Endothelial cell of umbilical vein (primary cell): ENCODE data around the gene PLPP2. TPM values are rescaled to one million over a fixed set of nuclear protein-coding genes. Genes with fewer than 3 reads are reported as not detected.

Source experiments
- BruUV-seq: library from RNA; stranded (reverse); fragments of 400-500 nt; replicated peaks from 2 replicates; lab custom pipeline; 2021; lab: Mats Ljungman, UMichigan
- CTCF ChIA-PET: fragments of 300-600, 350-600 bp; sonication (Branson Sonifier 250); formaldehyde crosslinking; loops from one replicate; lab custom pipeline; 2021; ENCODE audit warnings: antibody characterized with exemption, inconsistent platforms; lab: Charles Lee
- POLR2A ChIA-PET: fragments of 300-600, 350-600 bp; sonication (Branson Sonifier 250); formaldehyde crosslinking; loops from one replicate; lab custom pipeline; 2021; ENCODE audit warnings: antibody characterized with exemption, inconsistent platforms; lab: Charles Lee
- DNase-seq: peaks from one replicate; pipeline ENCODE4 v3.0.0-alpha.2; 2011; ENCODE audit warnings: low read depth, low spot score
- FAIRE-seq: peaks from 2 replicates; lab custom pipeline; 2011; peaks lifted over from hg19 to GRCh38; lab: Jason Lieb, UNC
- H2AFZ ChIP-seq: 2 replicates; pipeline ENCODE4 v1.6.0; 2012; ENCODE audit warnings: low read depth, low read length, control low read depth, inconsistent platforms
- H3K27ac ChIP-seq: 2 replicates; pipeline ENCODE4 v1.5.1; 2011; ENCODE audit warnings: low read depth, mild to moderate bottlenecking, control low read depth, low read length, moderate library complexity; ENCODE audit not compliant: insufficient read depth
- H3K27me3 ChIP-seq, 2 experiments: 2 replicates each; pipeline versions ENCODE4 v1.6.0 to v1.6.1; 2011; ENCODE audit warnings: low read length in 2 of 2, mixed read lengths in 1 of 2; ENCODE audit not compliant: control insufficient read depth in 2 of 2, insufficient read depth in 2 of 2
- H3K36me3 ChIP-seq, 2 experiments: 2 replicates in 1 of 2; 3 replicates in 1 of 2; pipeline ENCODE4 v1.5.1; 2011; ENCODE audit warnings: low read length in 2 of 2, mild to moderate bottlenecking in 1 of 2, moderate library complexity in 1 of 2; ENCODE audit not compliant: control insufficient read depth in 2 of 2, insufficient read depth in 2 of 2; ENCODE audit errors: extremely low read depth in 1 of 2
- H3K4me1 ChIP-seq: 3 replicates; pipeline ENCODE4 v1.5.1; 2011; ENCODE audit warnings: mild to moderate bottlenecking, low read length; ENCODE audit not compliant: control insufficient read depth, insufficient read depth; ENCODE audit errors: extremely low read depth
- H3K4me2 ChIP-seq: 2 replicates; pipeline ENCODE4 v1.6.1; 2011; ENCODE audit warnings: low read length, control low read depth, mixed read lengths; ENCODE audit not compliant: insufficient read depth
- H3K4me3 ChIP-seq, 3 experiments: fragments of 200-600 bp in 1 of 3; sonication (generic), shearing (Covaris generic) in 1 of 3; replicated peaks in 1 of 3; 2 replicates each; pipeline ENCODE4 v1.5.1; 2011 to 2016; ENCODE audit warnings: control low read depth in 3 of 3, low read length in 3 of 3, mild to moderate bottlenecking in 2 of 3, inconsistent platforms in 1 of 3, low read depth in 1 of 3, moderate library complexity in 1 of 3; ENCODE audit not compliant: insufficient read depth in 1 of 3
- H3K79me2 ChIP-seq: 2 replicates; pipeline ENCODE4 v1.6.0; 2012; ENCODE audit warnings: low read length, inconsistent platforms; ENCODE audit not compliant: control insufficient read depth, insufficient read depth
- H3K9ac ChIP-seq: replicated peaks from 2 replicates; pipeline ENCODE3; 2011; ENCODE audit warnings: low read length, control low read depth; ENCODE audit not compliant: insufficient read depth; ENCODE audit errors: extremely low read depth
- H3K9me1 ChIP-seq: replicated peaks from 3 replicates; pipeline ENCODE4 v1.6.0; 2011; ENCODE audit warnings: mild to moderate bottlenecking, low read length; ENCODE audit not compliant: control insufficient read depth, insufficient read depth; ENCODE audit errors: extremely low read depth
- H3K9me3 ChIP-seq: replicated peaks from 2 replicates; pipeline ENCODE4 v1.5.1; 2012; ENCODE audit warnings: low read length, inconsistent platforms; ENCODE audit not compliant: control insufficient read depth, insufficient read depth
- H4K20me1 ChIP-seq: replicated peaks from 2 replicates; pipeline ENCODE3; 2011; ENCODE audit warnings: mild to moderate bottlenecking, low read length; ENCODE audit not compliant: control insufficient read depth, insufficient read depth; ENCODE audit errors: extremely low read depth
- EZH2 ChIP-seq: IDR thresholded peaks from 2 replicates; pipeline ENCODE4 v1.6.1; 2012; ENCODE audit warnings: borderline replicate concordance, low read depth, mild to moderate bottlenecking, moderate library complexity, low read length, inconsistent platforms; ENCODE audit not compliant: severe bottlenecking
- FOS ChIP-seq: IDR thresholded peaks from 2 replicates; pipeline ENCODE4 v1.6.1; 2011; ENCODE audit warnings: mild to moderate bottlenecking, low read length, moderate library complexity, borderline replicate concordance; ENCODE audit not compliant: insufficient read depth
- GATA2 ChIP-seq: IDR thresholded peaks from 2 replicates; pipeline ENCODE4 v1.7.0; 2011; ENCODE audit warnings: low read depth, mild to moderate bottlenecking, moderate library complexity, mixed read lengths, low read length; ENCODE audit not compliant: insufficient read length, insufficient read depth
- JUN ChIP-seq: IDR thresholded peaks from 2 replicates; pipeline ENCODE4 v1.6.1; 2011; ENCODE audit warnings: borderline replicate concordance, low read depth; ENCODE audit not compliant: insufficient read length, insufficient read depth
- MYC ChIP-seq: IDR thresholded peaks from one replicate; pipeline ENCODE4 v1.6.1; 2011; ENCODE audit warnings: mild to moderate bottlenecking, low read depth, low read length
- POLR2A ChIP-seq: IDR thresholded peaks from 2 replicates; pipeline ENCODE4 v1.6.1; 2012; ENCODE audit warnings: low read depth, mild to moderate bottlenecking, control low read depth, low read length
- POLR2AphosphoS5 ChIP-seq: IDR thresholded peaks from 2 replicates; pipeline ENCODE4 v1.6.1; 2012; ENCODE audit warnings: low read depth, mild to moderate bottlenecking, control low read depth, low read length, moderate library complexity; ENCODE audit not compliant: insufficient read depth
- dilution Hi-C: fragments of 300-500 bp; cut with MboI; formaldehyde crosslinking; loops from one replicate; pipeline ENCODE4 v1.15.0; 2019; ENCODE audit warnings: low sequenced_read_pairs; ENCODE audit not compliant: extremely low pct_ligation_motif_present
- intact Hi-C: fragments of 100-400 bp; cut with micrococcal nuclease; formaldehyde crosslinking; loops from one replicate; pipeline ENCODE4 v1.10.0; 2022
- polyA plus RNA-seq, 4 experiments: library from polyadenylated mRNA; depleted of rRNA in 3 of 4; stranded (reverse) in 3 of 4; unstranded in 1 of 4; fragments of >200 nt; gene quantifications; 2 replicates each; pipeline versions ENCODE4 v1.2.1 to v1.2.3, GENCODE V29; 2011 to 2012; ENCODE audit warnings: missing spikeins in 1 of 4
- total RNA-seq: library from RNA; stranded (reverse); gene quantifications from 2 replicates; pipeline ENCODE4 v1.2.3, GENCODE V29; 2021
- TF ChIP-seq, protein P1 (sequence below), 2 donors: IDR thresholded peaks; 1 replicate in 1 of 2; 2 replicates in 1 of 2; pipeline ENCODE4 v1.5.1; 2011; ENCODE audit warnings: low read length in 2 of 2, mild to moderate bottlenecking in 2 of 2, moderate library complexity in 2 of 2, control low read depth in 1 of 2, inconsistent platforms in 1 of 2, low read depth in 1 of 2; ENCODE audit not compliant: insufficient read depth in 1 of 2; ENCODE audit errors: extremely low read depth in 1 of 2
- TF ChIP-seq, protein P2 (sequence below): IDR thresholded peaks from 2 replicates; pipeline ENCODE4 v1.6.1; 2011; ENCODE audit not compliant: insufficient read depth, insufficient read length

Gene PLPP2
- total and polyA plus RNA-seq, 2 donors (not counting 3 experiments of a cell fraction or from before 2014, with no cell fraction given): 27.9 to 34.3 TPM

DNA sequence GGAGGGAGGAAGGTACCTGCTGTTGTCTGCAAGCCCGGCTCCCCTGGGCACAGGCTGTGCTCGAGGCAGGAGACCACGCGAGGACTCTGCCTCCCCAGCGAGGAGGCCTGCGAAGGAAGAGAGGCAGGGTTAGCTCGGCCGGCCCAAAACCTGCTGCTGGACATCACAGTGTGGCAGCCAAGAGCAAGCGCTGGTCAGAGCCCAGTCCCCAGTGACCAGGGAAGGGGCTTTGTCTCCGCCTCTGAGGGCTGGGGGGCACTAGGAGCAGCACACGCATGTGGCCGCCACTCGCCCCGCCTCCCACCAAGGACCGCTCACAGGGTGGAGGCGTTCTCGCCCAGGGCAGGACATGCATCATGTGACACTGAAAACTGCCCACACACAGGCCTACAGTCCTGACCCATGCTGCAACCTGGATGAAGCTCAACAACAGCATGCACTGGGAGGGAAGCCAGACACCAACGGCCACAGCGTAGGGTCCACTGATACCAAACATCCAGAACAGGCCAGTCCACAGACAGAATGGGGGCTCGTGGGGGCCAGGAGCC lies 44.9 kb upstream of the PLPP2 start:
- dilution Hi-C loops: no loop called here
- CTCF ChIA-PET: no interaction called here
- Histone ChIP-seq H2AFZ (no peak overlapping the region), H3K9me3 (no peaks in the 10 kb centered on the region), H3K9ac (no peak overlapping the region), H3K4me1 (peaks cover 12% of the 10 kb centered on the region), H3K4me2 (no peak overlapping the region), H3K9me1 (no peaks in the 10 kb centered on the region), H3K27me3 (no peaks in the 10 kb centered on the region), H4K20me1 (no peaks in the 10 kb centered on the region), H3K27ac (no peak overlapping the region), H3K36me3 (peaks cover 4 to 9% of the 10 kb centered on the region in 2 experiments), H3K79me2 (peaks cover 70% of the 10 kb centered on the region), H3K4me3 (no peak overlapping the region)
- no TSS peak for BruUV-seq
- TF ChIP-seq MYC: no peak
- TF ChIP-seq, protein P1, sequence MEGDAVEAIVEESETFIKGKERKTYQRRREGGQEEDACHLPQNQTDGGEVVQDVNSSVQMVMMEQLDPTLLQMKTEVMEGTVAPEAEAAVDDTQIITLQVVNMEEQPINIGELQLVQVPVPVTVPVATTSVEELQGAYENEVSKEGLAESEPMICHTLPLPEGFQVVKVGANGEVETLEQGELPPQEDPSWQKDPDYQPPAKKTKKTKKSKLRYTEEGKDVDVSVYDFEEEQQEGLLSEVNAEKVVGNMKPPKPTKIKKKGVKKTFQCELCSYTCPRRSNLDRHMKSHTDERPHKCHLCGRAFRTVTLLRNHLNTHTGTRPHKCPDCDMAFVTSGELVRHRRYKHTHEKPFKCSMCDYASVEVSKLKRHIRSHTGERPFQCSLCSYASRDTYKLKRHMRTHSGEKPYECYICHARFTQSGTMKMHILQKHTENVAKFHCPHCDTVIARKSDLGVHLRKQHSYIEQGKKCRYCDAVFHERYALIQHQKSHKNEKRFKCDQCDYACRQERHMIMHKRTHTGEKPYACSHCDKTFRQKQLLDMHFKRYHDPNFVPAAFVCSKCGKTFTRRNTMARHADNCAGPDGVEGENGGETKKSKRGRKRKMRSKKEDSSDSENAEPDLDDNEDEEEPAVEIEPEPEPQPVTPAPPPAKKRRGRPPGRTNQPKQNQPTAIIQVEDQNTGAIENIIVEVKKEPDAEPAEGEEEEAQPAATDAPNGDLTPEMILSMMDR (IDR thresholded peaks at IDR 0.05; ENCODE audit: extremely low read depth in 1 of 2, insufficient read depth in 1 of 2, low read depth in 1 of 2, low read length in 2 of 2): no peak
- TF ChIP-seq JUN: no peak
- no peak for TF ChIP-seq POLR2A
- no peak for TF ChIP-seq POLR2AphosphoS5
- FAIRE-seq (no peak), DNase-seq (no peak)
- POLR2A ChIA-PET: no interaction called here
- intact Hi-C loops: no loop called here

DNA sequence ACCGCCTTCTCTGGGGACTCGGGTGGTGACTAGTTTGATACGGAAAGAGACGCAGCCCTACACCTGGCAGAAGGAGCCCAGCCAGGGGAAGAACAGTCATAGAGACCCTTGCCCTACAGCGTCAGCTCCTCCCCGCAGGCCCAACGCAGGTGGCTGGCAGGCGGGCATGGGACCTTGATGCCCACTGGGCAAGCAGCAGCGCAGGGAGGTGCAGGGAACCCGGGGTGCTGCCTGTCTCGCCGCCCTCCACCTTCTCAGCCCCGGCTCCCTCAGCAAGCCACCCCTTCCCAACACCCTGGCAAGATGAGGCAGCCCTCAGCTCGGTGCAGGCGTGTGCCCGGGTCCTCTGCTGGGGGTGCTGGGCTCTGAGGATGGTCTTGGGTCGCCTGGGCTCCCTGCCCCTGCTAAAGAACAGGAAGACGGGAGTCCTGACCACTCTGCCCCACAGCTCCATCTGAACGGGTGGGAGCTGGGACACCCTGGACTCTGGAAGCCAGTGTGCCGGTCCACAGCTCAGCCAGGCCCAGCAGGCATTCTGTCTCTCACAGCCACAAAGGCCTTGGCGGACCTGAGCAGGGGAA lies 44.4 kb upstream of the PLPP2 start:
- intact Hi-C loops: no loop called here

More for the DNA sequence above, 44.4 kb upstream of the PLPP2 start:
- dilution Hi-C loops: no loop called here
- no peak overlapping the region for H3K4me3 ChIP-seq
- TF ChIP-seq JUN: no peak
- TF ChIP-seq GATA2: no peak
- TF ChIP-seq POLR2A: no peak
- TF ChIP-seq POLR2AphosphoS5: no peak
- TF ChIP-seq, protein P2, sequence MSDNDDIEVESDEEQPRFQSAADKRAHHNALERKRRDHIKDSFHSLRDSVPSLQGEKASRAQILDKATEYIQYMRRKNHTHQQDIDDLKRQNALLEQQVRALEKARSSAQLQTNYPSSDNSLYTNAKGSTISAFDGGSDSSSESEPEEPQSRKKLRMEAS: no peak
- TF ChIP-seq, protein P1 (IDR thresholded peaks at IDR 0.05; ENCODE audit: extremely low read depth in 1 of 2, insufficient read depth in 1 of 2, low read depth in 1 of 2, low read length in 2 of 2): no peak
- no peak for TF ChIP-seq MYC
- TF ChIP-seq EZH2: no peak
- no peak for TF ChIP-seq FOS
- FAIRE-seq: no peak
- H3K9me1 ChIP-seq: no peaks in the 10 kb centered on the region
- CTCF ChIA-PET: no interaction called here
- no peak overlapping the region for H2AFZ ChIP-seq
- POLR2A ChIA-PET: interaction anchor here (0.6 kb wide), 1 partner anchor 18 kb away, joined by 5 read pairs; no protein-coding TSS in a partner anchor
- H3K4me2 ChIP-seq: no peak overlapping the region
- H3K27ac ChIP-seq: no peak overlapping the region
- no peak overlapping the region for H3K9ac ChIP-seq
- no peak for DNase-seq
- H3K36me3 ChIP-seq: peaks cover 4 to 11% of the 10 kb centered on the region in 2 experiments
- H3K4me1 ChIP-seq: peaks cover 6% of the 10 kb centered on the region
- H3K79me2 ChIP-seq: peaks cover 67% of the 10 kb centered on the region
- no peaks in the 10 kb centered on the region for H3K9me3 ChIP-seq
- no peaks in the 10 kb centered on the region for H3K27me3 ChIP-seq
- H4K20me1 ChIP-seq: no peaks in the 10 kb centered on the region
- no TSS peak for BruUV-seq
